ENCODE data around the gene NRG3. TPM values are rescaled to one million over a fixed set of nuclear protein-coding genes. Genes with fewer than 3 reads are reported as not detected.

Gene NRG3
- total RNA-seq, 1 experiment from 2014 or later, result not detected

- no peak for TF ChIP-seq REST (IDR thresholded peaks at IDR 0.05; ENCODE audit: low read depth)
- TF ChIP-seq POLR2A (IDR thresholded peaks at IDR 0.05; ENCODE audit: borderline replicate concordance, extremely low read depth, insufficient read depth, insufficient read length), result no peak
- no peak for TF ChIP-seq SRF (IDR thresholded peaks at IDR 0.05; ENCODE audit: low read depth)
These were observed 30.2 kb downstream of the NRG3 start (continued) for GRCh38 chr10:81905161-81905560.

GRCh38 chr10:81909453-81909852, 34.5 kb downstream of the NRG3 start:
- no peaks in the 10 kb centered on the region for H3K4me1 ChIP-seq (ENCODE audit: control insufficient read depth in 1 of 2, insufficient read depth in 2 of 2, low read length in 2 of 2)
- no peak overlapping the region for H3K27ac ChIP-seq (ENCODE audit: low read depth, low read length)
- POLR2A ChIA-PET, result no interaction called here
- H3K79me2 ChIP-seq (ENCODE audit: insufficient read depth, low read length), result no peaks in the 10 kb centered on the region
- no TSS peak for BruUV-seq (replicated peaks)
- RAD21 ChIA-PET (ENCODE audit: low non-redundant PET in 1 of 2, low total read pairs in 2 of 2, uncharacterized antibody in 2 of 2, unreplicated experiment in 2 of 2), result no interaction called here
- H3K27me3 ChIP-seq (ENCODE audit: insufficient read depth, low read length), result no peaks in the 10 kb centered on the region
- peaks cover 0 to 4% of the 10 kb centered on the region in 2 experiments; a peak in 2 of 4 replicates for H3K9me3 ChIP-seq (ENCODE audit: control insufficient read depth in 1 of 2, insufficient read depth in 1 of 2, low read depth in 1 of 2, low read length in 2 of 2)
- no peak overlapping the region for H3K4me3 ChIP-seq (replicated peaks in 1 of 2; ENCODE audit: low read depth in 1 of 2, low read length in 2 of 2)
- H3K36me3 ChIP-seq (ENCODE audit: control insufficient read depth in 1 of 2, insufficient read depth in 2 of 2, low read length in 2 of 2), result no peaks in the 10 kb centered on the region
- no peak overlapping the region for H3K4me2 ChIP-seq (ENCODE audit: low read length)
- H3K9ac ChIP-seq (ENCODE audit: low read length), result no peak overlapping the region
- no peak for ATAC-seq
- intact Hi-C loops (cut with micrococcal nuclease), result no loop called here
- H2AFZ ChIP-seq (ENCODE audit: low read depth, low read length, poor library complexity, severe bottlenecking), result no peak overlapping the region
- TF ChIP-seq YY1 (IDR thresholded peaks at IDR 0.05; ENCODE audit: extremely low read depth, insufficient replicate concordance, low read depth, low read length) (no peak), EZH2 (IDR thresholded peaks at IDR 0.05) (no peak)
- H4K20me1 ChIP-seq (ENCODE audit: insufficient read depth), result no peaks in the 10 kb centered on the region
- DNase-seq (ENCODE audit: low read depth, low spot score), result no peak
- CTCF ChIA-PET, result no interaction called here
- H3K9me2 ChIP-seq (ENCODE audit: insufficient read depth), result no peaks in the 10 kb centered on the region
